H4 (cell line): ENCODE data around the gene TMC4. TPM values are rescaled to one million over a fixed set of nuclear protein-coding genes. Genes with fewer than 3 reads are reported as not detected.

Experiments used
- DNase-seq: peaks from one replicate; pipeline ENCODE4 v3.0.0-alpha.2; 2015; ENCODE audit warnings: low spot score
- total RNA-seq: library from RNA; depleted of rRNA; stranded (reverse); fragments of >200 nt; shearing (Covaris generic); gene quantifications from 2 replicates; pipeline ENCODE4 v1.2.3, GENCODE V29; 2014

Gene TMC4
- total RNA-seq, 1 experiment from 2014 or later, result not detected

DNA sequence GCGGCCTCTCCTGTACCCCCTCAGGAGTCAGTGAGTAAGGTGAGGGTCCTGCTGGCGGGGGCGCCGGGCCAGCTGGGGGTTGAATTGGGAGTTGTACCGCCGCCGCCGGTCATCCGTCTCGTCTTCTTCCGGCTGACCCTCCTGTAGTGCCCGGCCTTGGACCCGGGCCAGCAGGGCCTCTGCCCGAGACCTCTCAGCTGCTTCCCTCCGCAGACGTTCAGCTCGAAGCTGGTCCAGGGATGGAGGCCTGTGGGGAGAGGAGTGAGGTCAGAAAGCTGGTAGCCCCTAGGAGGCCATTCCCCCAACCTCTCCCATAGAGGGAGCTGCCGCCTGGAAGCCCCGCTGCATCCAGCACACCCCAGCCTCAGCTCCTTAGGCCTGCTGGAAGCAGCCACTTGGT, 17.3 kb downstream of the TMC4 start:
- DNase-seq, result no peak

- no peak for DNase-seq
These were observed 18.2 kb downstream of the TMC4 start for GRCh38 chr19:54154603-54155345.

- no peak for DNase-seq
These were observed 19.1 kb downstream of the TMC4 start for GRCh38 chr19:54153731-54154326.

DNA sequence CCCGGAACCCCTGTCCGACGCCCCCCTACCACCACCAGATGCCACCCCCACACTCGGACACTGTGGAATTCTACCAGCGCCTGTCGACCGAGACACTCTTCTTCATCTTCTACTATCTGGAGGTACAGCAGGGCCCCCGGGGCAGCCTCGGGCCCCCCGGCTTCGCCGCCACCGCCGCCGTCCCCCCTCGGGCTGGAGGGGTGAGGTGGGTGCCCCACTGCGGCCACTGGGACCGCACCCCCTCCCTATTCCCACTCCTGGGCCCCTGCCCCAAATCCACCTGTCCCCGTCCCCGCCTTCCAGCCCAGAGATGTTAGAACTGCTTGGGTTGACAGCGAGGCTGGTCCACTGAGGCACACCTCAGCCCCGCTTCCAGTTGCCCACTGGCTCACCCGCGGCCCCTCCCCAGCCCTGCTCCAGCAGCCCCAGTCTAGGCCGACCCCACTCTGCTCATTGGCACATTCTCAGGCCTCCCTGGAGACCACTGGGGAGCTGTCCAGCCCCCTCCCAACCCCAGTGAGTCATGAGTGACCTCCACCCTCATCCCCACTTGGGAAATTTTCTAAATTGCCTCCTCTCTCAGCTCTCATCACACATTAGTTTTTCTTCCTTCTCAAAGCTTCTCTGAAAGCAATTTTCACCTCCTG, 20.0 kb downstream of the TMC4 start:
- DNase-seq, result no peak

- no peak for DNase-seq
These were observed 20.7 kb downstream of the TMC4 start for GRCh38 chr19:54152267-54152666.

DNA sequence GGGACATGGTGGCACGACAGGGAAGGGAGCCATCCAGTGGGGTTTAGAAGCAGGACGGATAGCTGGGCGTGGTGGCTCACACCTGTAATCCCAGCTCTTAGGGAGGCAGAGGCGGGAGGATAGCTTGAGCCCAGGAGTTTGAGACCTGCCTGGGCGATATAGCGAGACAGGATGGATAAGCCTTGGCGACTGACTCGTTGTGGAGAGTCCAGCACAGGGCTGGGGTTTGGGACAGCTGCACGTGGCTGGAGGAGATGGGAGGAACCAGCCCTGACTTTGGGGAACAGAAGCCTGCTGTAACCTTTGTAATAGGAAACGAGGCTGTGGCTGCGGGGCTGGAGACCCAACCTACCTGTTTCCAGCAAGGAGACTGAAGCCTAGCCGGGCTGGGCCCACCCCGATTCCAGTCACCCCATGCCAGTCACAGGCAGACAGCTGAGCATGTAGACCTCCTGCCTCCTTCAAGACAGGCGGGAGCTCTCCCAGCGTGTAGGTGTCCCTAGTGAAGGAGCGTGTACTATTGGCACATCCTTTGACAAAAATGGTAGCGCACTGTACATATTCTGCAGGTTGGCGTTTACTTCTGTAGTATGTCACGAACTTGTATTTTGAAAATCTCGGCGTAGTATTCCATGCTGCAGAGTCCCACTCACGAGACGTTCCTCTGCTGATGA, 21.5 kb downstream of the TMC4 start:
- DNase-seq, result no peak

DNA sequence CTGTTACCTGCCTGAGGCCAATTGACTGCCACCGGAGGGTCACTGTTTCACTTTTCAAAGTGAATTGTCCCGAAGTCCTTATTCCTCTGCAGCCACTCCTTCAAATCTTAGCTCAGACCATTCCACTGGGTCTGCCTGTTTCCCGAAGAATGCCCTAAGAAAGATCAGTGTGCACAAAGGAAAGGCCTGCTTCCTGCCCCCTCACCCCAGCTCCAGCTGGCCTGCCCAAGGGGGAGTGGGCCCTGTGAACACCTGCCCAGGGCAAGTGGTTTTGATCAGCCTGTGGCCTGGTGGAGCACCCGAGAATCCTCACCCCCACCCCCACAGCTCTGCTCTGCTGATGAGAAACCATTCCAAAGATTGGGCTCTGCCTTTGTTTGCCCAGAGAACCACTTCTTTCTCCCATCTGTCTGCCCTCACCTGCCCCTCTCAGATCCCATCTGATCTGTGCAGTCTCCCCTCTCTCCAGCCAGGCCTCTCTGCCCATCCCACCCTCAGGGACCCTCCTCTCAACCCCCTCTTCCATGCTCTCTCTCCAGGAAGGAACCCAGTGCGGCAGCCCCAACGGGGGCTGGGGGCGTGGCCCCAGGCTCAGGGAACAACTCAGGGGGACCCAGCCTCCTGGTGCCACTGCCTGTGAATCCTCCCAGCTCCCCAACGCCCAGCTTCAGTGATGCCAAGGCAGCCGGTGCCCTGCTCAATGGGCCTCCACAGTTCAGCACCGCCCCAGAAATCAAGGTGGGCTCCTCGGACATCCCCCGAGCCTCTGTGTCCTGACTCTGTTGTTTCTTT, 23.7 kb downstream of the TMC4 start:
- no peak for DNase-seq

DNA sequence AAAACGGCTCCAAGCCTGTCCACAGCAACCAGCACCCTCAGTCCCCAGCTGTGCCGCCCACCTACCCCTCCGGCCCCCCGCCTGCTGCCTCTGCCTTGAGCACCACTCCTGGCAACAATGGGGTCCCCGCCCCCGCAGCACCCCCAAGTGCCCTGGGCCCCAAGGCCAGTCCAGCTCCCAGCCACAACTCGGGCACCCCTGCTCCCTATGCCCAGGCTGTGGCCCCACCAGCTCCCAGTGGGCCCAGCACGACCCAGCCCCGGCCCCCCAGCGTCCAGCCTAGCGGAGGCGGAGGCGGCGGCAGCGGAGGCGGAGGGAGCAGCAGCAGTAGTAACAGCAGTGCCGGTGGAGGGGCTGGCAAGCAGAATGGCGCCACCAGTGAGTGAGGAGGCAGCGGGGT, 24.8 kb downstream of the TMC4 start:
- no peak for DNase-seq

GRCh38 chr19:54147676-54148075, 25.3 kb downstream of the TMC4 start:
- DNase-seq, result no peak

- no peak for DNase-seq
These were observed 27.3 kb downstream of the TMC4 start for GRCh38 chr19:54145541-54146158.

- no peak for DNase-seq
These were observed 30.7 kb downstream of the TMC4 start for GRCh38 chr19:54142166-54142780.

- no peak for DNase-seq
These were observed 31.6 kb downstream of the TMC4 start for GRCh38 chr19:54141356-54141755.

- no peak for DNase-seq
These were observed 34.3 kb downstream of the TMC4 start for GRCh38 chr19:54138489-54139256.

- no peak for DNase-seq
These were observed 35.1 kb downstream of the TMC4 start, which contains the start of gene CNOT3 for GRCh38 chr19:54137699-54138488. CNOT3 (plus strand) TSS chr19:54137762; CDS start chr19:54142979, 5,217 bp downstream.

GRCh38 chr19:54136864-54137698, 35.9 kb downstream of the TMC4 start:
- DNase-seq, result peak; percentile 100

- DNase-seq, result no peak
These were observed 36.7 kb downstream of the TMC4 start for GRCh38 chr19:54136086-54136863.

DNA sequence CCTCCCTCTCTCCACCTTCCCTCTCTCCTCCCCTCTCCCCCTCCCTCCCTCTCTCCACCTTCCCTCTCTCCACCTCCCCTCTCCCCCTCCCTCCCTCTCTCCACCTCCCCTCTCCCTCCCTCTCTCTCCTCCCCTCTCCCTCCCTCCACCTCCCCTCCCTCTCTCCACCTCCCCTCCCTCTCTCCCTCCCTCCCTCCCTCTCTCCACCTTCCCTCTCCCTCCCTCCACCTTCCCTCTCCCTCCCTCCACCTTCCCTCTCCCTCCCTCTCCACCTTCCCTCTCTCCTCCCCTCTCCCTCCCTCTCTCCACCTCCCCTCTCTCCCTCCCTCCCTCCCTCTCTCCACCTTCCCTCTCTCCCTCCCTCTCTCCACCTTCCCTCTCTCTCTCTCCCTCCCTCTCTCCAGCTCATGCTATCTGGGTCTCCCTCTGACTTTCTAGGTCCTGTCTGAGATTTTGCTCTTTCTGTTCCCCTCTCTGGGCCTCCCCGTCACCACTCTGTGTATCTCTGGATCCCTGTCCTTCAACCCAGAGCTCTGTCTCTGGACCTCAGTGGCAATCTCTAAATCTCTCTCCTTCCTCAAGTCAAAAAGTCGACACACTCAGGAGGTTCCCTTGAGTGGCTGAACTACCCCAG, 38.9 kb downstream of the TMC4 start:
- no peak for DNase-seq
